RKO (cell line): ENCODE results near the gene SGCE.

Source experiments
- DNase-seq: peaks from one replicate; pipeline ENCODE4 v3.0.0-alpha.2; 2016; ENCODE audit warnings: low spot score

Gene SGCE

GRCh38 chr7:94621120-94621519 lies 34.8 kb downstream of the SGCE start:
- no peak for DNase-seq

DNA sequence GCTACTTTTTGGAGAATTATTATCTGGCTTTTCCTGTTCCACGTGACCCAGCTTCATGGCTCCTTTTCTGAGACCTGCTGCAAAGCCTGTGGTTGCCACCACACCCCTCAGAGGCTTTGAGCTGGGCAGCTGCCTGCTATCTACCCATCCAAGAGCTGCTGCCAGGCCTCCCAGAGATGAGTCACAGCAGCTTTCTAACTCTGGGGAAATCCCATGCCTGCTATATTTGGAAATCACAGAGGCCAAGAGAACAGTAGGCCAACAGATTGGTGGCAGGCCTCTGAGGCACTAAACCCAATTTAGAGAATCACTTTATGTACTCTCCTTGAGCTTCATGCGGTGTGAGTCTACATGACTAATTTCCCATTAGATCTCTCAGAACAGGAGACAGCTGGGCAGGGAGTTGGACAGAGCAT lies 35.2 kb downstream of the SGCE start:
- DNase-seq: peak; percentile 87

DNA sequence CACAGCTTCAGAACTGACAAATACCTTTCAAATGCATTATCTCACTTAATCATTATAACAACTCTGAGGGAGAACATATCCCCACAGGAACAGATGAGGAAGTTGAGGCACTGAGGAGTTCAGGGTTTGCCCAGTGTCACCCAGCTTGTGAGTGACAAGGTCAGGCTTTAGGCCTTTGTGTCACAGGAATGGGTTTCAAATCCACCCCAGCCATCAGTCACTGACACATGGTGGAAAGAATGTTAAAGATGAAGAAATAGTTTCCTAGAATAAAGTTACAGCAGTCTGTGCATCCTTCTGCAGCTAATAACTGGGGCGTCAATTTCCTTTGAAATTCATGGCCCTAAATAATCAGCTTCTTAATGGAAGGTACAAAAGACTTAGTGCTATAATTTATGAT lies 37.8 kb downstream of the SGCE start:
- no peak for DNase-seq

- no peak for DNase-seq
These were observed 39.1 kb downstream of the SGCE start for GRCh38 chr7:94616855-94617254.

- DNase-seq: no peak
These were observed 40.3 kb downstream of the SGCE start for GRCh38 chr7:94615666-94616065.

DNA sequence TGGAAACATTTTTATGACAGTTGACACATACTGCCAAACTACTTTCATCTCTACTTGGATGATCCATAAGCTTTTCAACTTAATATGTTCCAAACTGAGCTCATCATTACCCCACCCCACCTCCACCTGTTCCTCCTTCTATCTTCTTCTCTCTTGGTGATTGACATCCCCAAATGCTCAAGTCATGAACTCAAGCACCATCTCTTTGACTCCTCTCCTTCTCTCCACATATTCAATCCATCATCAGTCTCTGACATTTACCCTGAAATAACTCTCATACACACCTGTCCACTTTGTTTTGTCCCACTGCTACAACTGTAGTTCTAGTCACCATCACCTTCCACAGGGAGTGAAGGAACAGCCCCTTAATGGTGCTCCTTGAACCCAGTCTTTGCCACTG lies 43.3 kb downstream of the SGCE start:
- DNase-seq: no peak

GRCh38 chr7:94612253-94612652 lies 43.7 kb downstream of the SGCE start:
- no peak for DNase-seq

GRCh38 chr7:94609561-94609960 lies 46.4 kb downstream of the SGCE start:
- no peak for DNase-seq

DNA sequence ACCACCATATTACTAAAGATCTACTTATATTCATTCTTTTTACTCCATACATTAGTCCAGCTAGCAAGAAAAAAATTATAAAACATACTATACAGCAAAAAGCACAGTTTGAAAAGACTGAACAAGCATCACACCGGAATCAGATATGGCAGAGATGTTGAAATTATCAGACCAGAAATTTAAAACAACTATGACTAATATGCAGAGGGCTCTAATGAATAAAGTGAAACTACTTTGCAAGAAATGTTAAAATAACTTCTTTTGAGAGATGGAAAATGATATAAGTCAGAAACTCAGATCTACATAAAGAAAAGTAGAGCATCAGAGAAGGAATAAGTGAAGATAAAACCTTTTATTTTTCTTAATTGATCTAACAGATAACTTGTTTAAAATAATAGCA lies 50.9 kb downstream of the SGCE start:
- no peak for DNase-seq

DNA sequence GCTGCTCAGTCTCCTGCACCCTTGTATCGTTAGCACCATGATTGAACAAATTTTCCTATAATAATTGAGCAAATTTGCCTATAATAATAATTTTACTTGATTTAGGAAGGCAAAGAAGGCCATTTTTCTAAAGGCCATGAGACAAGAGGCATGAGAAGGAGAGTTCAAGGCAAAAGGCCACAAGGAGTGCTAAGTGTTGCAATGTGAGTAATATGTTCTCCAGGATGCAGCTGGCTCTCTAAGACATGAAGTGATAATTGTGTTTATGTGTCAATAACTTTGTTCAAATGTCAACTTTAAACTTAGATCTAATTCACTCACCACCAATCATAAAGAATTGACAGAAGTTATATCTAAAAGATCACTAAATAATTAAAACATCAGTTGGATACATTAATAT lies 53.8 kb downstream of the SGCE start:
- DNase-seq: no peak

GRCh38 chr7:94600267-94600666 lies 55.7 kb downstream of the SGCE start:
- DNase-seq: no peak

GRCh38 chr7:94595717-94596116 lies 60.2 kb downstream of the SGCE start:
- no peak for DNase-seq

GRCh38 chr7:94594882-94595281 lies 61.1 kb downstream of the SGCE start:
- no peak for DNase-seq

GRCh38 chr7:94591176-94591575 lies 64.8 kb downstream of the SGCE start:
- DNase-seq: no peak

- no peak for DNase-seq
These were observed 65.3 kb downstream of the SGCE start for GRCh38 chr7:94590526-94591162.

- no peak for DNase-seq
These were observed 67.9 kb downstream of the SGCE start for GRCh38 chr7:94588075-94588474.

GRCh38 chr7:94584113-94584512 lies 71.8 kb downstream of the SGCE start:
- DNase-seq: no peak

- no peak for DNase-seq
These were observed 75.3 kb downstream of the SGCE start for GRCh38 chr7:94580601-94581000.

- no peak for DNase-seq
These were observed 76.5 kb downstream of the SGCE start for GRCh38 chr7:94579470-94579869.

DNA sequence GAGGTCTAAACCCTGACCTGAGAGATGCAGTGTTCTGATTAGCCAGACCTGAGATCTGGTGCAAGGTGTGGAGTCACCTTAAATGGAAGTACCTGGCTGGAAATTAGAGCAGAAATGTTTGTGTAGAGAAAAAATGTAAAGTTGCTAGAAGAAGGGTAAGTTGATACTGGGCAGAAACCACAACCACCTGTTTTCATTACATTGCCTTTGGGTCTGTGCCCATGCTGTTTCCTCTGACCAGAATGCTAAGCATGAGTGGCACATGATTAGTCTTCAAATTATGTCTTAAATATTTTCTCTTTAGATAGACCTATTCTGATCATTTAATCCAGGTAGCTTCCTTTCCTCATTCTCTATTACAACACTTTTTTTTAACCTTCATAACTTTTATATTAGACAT lies 77.3 kb downstream of the SGCE start:
- no peak for DNase-seq

GRCh38 chr7:94577357-94577756 lies 78.6 kb downstream of the SGCE start:
- DNase-seq: no peak

- DNase-seq: no peak
These were observed 79.6 kb downstream of the SGCE start for GRCh38 chr7:94576316-94576715.

DNA sequence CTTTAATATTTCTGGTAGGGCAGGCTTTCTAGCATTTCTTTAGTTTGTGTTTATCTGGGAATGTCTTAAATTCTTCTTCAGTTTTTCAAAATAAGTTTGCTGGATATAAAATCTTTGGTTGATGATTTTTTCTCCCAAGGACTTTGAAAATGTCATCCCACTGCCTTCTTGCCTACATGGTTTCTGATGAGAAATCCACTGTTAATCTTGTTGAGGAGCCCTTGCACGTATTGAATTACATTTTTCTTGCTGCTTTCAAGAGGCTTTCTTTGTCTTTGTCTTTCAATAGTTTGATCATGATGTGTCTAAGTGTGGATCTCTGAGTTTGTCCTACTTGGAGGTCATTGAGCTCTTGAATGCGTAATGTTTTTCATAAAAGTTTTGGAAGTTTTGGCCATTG lies 80.3 kb downstream of the SGCE start:
- DNase-seq: no peak

DNA sequence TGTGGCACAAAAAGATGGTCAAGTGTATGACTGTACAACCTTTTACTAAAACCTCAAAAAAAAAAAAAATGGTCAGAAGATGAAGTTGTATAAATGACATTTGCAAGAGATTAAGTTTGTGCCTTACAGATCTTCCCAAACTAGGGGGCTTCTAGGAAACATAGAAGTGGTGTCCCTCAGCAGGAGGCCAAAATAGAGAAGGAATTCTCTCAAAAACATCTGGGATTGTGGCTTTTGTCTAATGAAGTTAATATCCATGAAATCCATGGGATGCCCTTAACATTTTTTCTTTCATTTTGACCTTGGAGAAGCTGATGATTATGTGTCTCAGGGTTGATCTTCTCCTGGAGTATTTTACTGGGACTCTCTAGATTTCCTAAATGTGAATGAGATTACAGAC lies 84.1 kb downstream of the SGCE start:
- DNase-seq: no peak

DNA sequence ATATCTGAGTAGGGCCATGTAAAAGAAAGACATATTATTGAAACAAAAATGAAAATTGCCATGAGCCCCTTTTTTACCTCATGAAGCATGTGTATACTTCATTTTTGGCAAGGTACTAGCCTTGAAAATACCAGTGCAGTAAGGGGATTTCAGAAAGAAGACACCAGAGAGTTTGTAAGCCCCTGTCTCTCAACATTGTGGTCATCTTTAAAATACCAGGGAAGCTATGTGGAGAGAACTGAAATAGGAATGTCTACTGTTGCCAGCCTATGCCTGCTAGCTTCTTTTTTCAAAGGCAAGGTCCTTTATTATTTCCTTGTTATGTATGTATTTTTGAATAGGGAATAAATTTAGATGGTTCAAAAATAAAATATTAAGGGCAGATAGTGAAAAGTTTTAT lies 88.5 kb downstream of the SGCE start:
- DNase-seq: no peak
